Body of pancreas (tissue), 4 donors: ENCODE measurements around the gene FURIN. TPM values are rescaled to one million over a fixed set of nuclear protein-coding genes. Genes with fewer than 3 reads are reported as not detected.
A peak's percentile ranks its signal among the peaks of the same experiment; 100 is the strongest.

Source experiments
- ATAC-seq: fragments of 150-250 bp; one replicate; pipeline ENCODE4 v1.9.1; 2016
- DNase-seq, 4 donors: peaks; one replicate each; pipeline ENCODE4 v3.0.0-alpha.2; 2019
- H3K27ac ChIP-seq, 4 donors: fragments of 200-600 bp; sonication (generic); 1 replicate in 3 of 4; 2 replicates in 1 of 4; pipeline versions ENCODE4 v1.5.1 to v1.6.1; 2016 to 2019; ENCODE audit warnings: mild to moderate bottlenecking in 1 of 4, mixed read lengths in 1 of 4, moderate library complexity in 1 of 4
- H3K27me3 ChIP-seq, 2 donors: fragments of 200-600 bp; sonication (generic); one replicate each; pipeline ENCODE4 v1.6.0; 2016; ENCODE audit warnings: mild to moderate bottlenecking in 1 of 2
- H3K36me3 ChIP-seq, 2 donors: fragments of 200-600 bp; sonication (generic); replicated peaks in 1 of 2; 2 replicates each; pipeline ENCODE4 v1.5.1; 2016; ENCODE audit warnings: low read depth in 2 of 2; ENCODE audit not compliant: insufficient read depth in 1 of 2
- H3K4me1 ChIP-seq: fragments of 200-600 bp; sonication (generic); one replicate; pipeline ENCODE4 v1.6.0; 2016
- H3K4me3 ChIP-seq, 2 donors: fragments of 200-600 bp; sonication (generic); 1 replicate in 1 of 2; 2 replicates in 1 of 2; pipeline ENCODE4 v1.5.1; 2016 to 2019
- H3K9me3 ChIP-seq, 3 donors: fragments of 200-600 bp; sonication (generic); 1 replicate in 2 of 3; 2 replicates in 1 of 3; pipeline ENCODE4 v1.5.1; 2016
- CTCF ChIP-seq, 7 experiments: fragments of 450-650 bp in 4 of 7; fragments of 200-600 bp in 3 of 7; sonication (generic) in 3 of 7; IDR thresholded peaks; one replicate each; pipeline ENCODE4 v1.5.1; 2016 to 2019; ENCODE audit warnings: antibody characterized with exemption in 7 of 7
- POLR2A ChIP-seq, 3 donors: fragments of 450-650 bp; IDR thresholded peaks; one replicate each; pipeline ENCODE4 v1.6.1; 2016; ENCODE audit warnings: antibody characterized with exemption in 3 of 3, mild to moderate bottlenecking in 2 of 3
- WGBS, 2 donors: methylation state at CpG; one replicate each; pipeline ENCODE4 v1.1.5; 2017; 5-methylcytosine and 5-hydroxymethylcytosine counted together
- intact Hi-C: fragments of 100-400 bp; cut with DNase I; formaldehyde crosslinking; loops from one replicate; pipeline ENCODE4 v1.15.1; 2023
- total RNA-seq, 2 donors: library from RNA; depleted of rRNA; stranded (reverse); fragments of >200 nt; gene quantifications; one replicate each; pipeline ENCODE4 v1.1.0, GENCODE V29; 2016

Gene FURIN
- total RNA-seq, 2 donors from 2014 or later = 88.0 to 112 TPM

GRCh38 chr15:90828111-90828510, 40.3 kb upstream of the FURIN start:
- Histone ChIP-seq H3K4me3 (no peak overlapping the region), H3K27ac (no peak overlapping the region), H3K9me3 (no peaks in the 10 kb centered on the region), H3K4me1 (peaks cover 20% of the 10 kb centered on the region), H3K27me3 (no peaks in the 10 kb centered on the region), H3K36me3 (no peaks in the 10 kb centered on the region)
- no peak for ATAC-seq
- 86 to 87% methylated on average over 9 to 12 of the region's 12 CpGs for WGBS, 2 donors
- intact Hi-C loops = no loop called here
- no peak for TF ChIP-seq POLR2A (IDR thresholded peaks at IDR 0.05)
- no peak for TF ChIP-seq CTCF (IDR thresholded peaks at IDR 0.05)
- no peak for DNase-seq

- H3K4me1 ChIP-seq = peaks cover 12% of the 10 kb centered on the region
- H3K4me3 ChIP-seq = no peak overlapping the region
- H3K27ac ChIP-seq = no peak overlapping the region
- no peaks in the 10 kb centered on the region for H3K27me3 ChIP-seq
- intact Hi-C loops = no loop called here
- 67 to 73% methylated on average over 5 to 6 of the region's 6 CpGs for WGBS, 2 donors
- TF ChIP-seq CTCF (IDR thresholded peaks at IDR 0.05) (no peak), POLR2A (IDR thresholded peaks at IDR 0.05) (no peak)
- ATAC-seq (no peak), DNase-seq (no peak)
- H3K36me3 ChIP-seq = no peaks in the 10 kb centered on the region
- H3K9me3 ChIP-seq = no peaks in the 10 kb centered on the region
Observed at GRCh38 chr15:90829126-90829525, 39.3 kb upstream of the FURIN start.

GRCh38 chr15:90829942-90830440, 38.4 kb upstream of the FURIN start:
- DNase-seq (peak in 1 of 4 donors; percentile 72), ATAC-seq (peak; percentile 18)
- Histone ChIP-seq H3K27me3 (no peaks in the 10 kb centered on the region), H3K9me3 (no peaks in the 10 kb centered on the region), H3K36me3 (no peaks in the 10 kb centered on the region), H3K27ac (peak overlapping the region in 2 of 4 donors; percentile 47 to 68), H3K4me1 (peaks cover 3% of the 10 kb centered on the region), H3K4me3 (no peak overlapping the region)
- TF ChIP-seq POLR2A (IDR thresholded peaks at IDR 0.05) = peak in 1 of 3 donors; percentile 45
- TF ChIP-seq CTCF (IDR thresholded peaks at IDR 0.05) = no peak
- intact Hi-C loops = no loop called here
- 70 to 81% methylated on average over 11 to 15 of the region's 15 CpGs for WGBS, 2 donors

GRCh38 chr15:90834626-90835025, 33.8 kb upstream of the FURIN start:
- intact Hi-C loops = no loop called here
- 61 to 72% methylated on average over 5 of the region's 5 CpGs for WGBS, 2 donors
- DNase-seq = no peak
- no peak overlapping the region for H3K27ac ChIP-seq
- H3K9me3 ChIP-seq = no peaks in the 10 kb centered on the region
- no peak for ATAC-seq
- H3K27me3 ChIP-seq = no peaks in the 10 kb centered on the region
- H3K4me3 ChIP-seq = no peak overlapping the region
- no peak for TF ChIP-seq CTCF (IDR thresholded peaks at IDR 0.05)
- TF ChIP-seq POLR2A (IDR thresholded peaks at IDR 0.05) = no peak
- no peaks in the 10 kb centered on the region for H3K4me1 ChIP-seq
- H3K36me3 ChIP-seq = no peaks in the 10 kb centered on the region

- ATAC-seq (no peak), DNase-seq (no peak)
- H3K9me3 ChIP-seq = no peaks in the 10 kb centered on the region
- no peak overlapping the region for H3K4me3 ChIP-seq
- no peaks in the 10 kb centered on the region for H3K4me1 ChIP-seq
- H3K27me3 ChIP-seq = no peaks in the 10 kb centered on the region
- 80 to 86% methylated on average over 7 of the region's 7 CpGs for WGBS, 2 donors
- no peak overlapping the region for H3K27ac ChIP-seq
- H3K36me3 ChIP-seq = no peaks in the 10 kb centered on the region
- TF ChIP-seq CTCF (IDR thresholded peaks at IDR 0.05) (no peak), POLR2A (IDR thresholded peaks at IDR 0.05) (no peak)
- intact Hi-C loops = no loop called here
Observed at GRCh38 chr15:90836296-90836871, 32.0 kb upstream of the FURIN start.
